Left cardiac atrium (tissue), 4 donors: Measurements from ENCODE around the gene KIAA1755. TPM values are rescaled to one million over a fixed set of nuclear protein-coding genes. Genes with fewer than 3 reads are reported as not detected.
"Not testable (repeated sequence)": the region's sequence is repeated elsewhere in the genome, so short reads cannot be mapped to it uniquely, and the experiment has no call there.

ENCODE experiments used
- ATAC-seq, 2 donors: fragments of 200-7000 bp; cut with Tn5 transposase; one replicate each; pipeline ENCODE4 v1.9.1; 2020; ENCODE audit warnings: mild to moderate bottlenecking in 2 of 2, moderate library complexity in 2 of 2
- DNase-seq: peaks from one replicate; pipeline ENCODE4 v3.0.0-alpha.2; 2020
- intact Hi-C, 2 donors: fragments of 100-400 bp; cut with DNase I; formaldehyde crosslinking; loops; one replicate each; pipeline versions ENCODE4 v1.14.1 to v1.15.1; 2022 to 2023
- total RNA-seq, 2 donors: library from RNA; stranded (reverse); fragmentation: NEBNext Ultra II Directional; extraction: Animal tissue kit (Norgen Biotek cat#: 25700); gene quantifications; one replicate each; pipeline ENCODE4 v1.2.1, GENCODE V29; 2021
- donor health status: DM: no; HTN: yes; CAD: no.
- donor health status: DM: no; HTN: yes; CAD: no; lungs with severe emphysema.
- donor health status: DM: yes; HTN: yes; CAD: no.
- donor health status: Dilated cardiomyopathy.

KIAA1755 gene
- total RNA-seq, 2 donors from 2014 or later = 8.0 to 8.1 TPM

DNA sequence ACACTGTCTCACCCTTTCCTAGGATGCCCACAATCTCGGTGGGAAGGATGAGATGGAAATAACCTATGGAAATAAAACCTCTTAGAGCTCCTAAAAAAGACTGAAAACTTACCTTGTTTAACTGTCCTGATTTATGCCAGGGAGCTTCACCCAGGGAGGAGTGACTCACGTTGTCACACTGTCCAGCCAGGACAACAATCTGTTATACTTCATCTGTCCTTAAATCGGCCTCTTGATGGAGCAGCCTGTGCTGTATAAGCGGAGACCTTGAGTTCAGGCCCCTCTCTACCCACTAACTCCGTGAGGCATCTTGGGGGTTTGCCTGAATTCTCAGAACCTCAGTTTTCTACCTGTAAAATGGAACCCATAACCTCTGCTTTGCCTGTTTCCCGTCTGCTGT lies 9.2 kb upstream of the KIAA1755 start:
- ATAC-seq (no peak), DNase-seq (no peak)
- intact Hi-C loops = no loop called here

DNA sequence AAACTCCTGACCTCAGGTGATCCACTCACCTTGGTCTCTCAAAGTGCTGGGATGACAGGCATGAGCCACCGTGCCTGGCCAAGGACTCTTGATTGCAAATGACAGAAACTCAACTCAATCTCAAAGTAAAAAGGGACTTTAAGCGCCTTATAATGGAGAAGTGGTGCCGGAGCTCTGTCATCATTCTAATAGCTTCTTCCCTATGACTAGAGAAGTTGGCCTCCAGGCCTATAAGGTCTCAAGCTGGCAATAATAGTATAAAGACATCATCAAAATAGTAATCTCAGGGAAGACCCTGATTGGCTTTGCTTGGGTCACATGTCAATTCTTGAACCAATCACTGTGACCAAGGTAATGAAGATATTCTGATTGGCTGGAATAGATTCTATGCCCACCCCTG lies 8.5 kb upstream of the KIAA1755 start:
- ATAC-seq (no peak), DNase-seq (no peak)
- intact Hi-C loops = no loop called here

DNA sequence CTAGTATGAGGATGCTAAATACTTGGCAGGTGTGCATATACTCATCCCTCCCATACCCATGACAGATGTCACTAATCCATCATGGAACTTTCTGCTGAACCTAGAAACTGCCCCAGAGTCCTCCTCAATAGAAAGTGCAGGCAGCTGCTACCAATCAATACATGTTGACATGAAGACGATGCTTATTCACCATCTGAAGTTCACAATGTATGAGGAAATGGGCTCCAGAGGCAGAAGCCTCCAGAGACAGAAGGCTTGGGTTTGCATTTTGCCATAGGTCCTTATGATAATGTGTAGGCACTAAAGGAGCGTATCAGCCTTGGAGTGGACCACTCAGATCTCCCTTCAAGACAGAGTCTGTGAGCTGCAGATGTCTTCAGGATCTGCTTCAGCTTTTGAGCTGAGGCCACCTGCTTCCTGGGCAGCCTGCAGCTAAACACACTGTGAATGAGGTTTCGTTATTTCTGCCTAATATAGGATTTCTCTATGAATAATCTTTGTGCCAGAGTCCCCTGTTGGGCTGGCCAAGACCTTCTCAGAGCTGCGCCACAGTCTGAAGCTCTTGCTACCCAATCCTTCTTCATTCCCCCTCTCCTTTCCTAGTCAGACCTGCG lies 7.5 kb upstream of the KIAA1755 start:
- ATAC-seq = no peak
- DNase-seq = no peak
- intact Hi-C loops = no loop called here

DNA sequence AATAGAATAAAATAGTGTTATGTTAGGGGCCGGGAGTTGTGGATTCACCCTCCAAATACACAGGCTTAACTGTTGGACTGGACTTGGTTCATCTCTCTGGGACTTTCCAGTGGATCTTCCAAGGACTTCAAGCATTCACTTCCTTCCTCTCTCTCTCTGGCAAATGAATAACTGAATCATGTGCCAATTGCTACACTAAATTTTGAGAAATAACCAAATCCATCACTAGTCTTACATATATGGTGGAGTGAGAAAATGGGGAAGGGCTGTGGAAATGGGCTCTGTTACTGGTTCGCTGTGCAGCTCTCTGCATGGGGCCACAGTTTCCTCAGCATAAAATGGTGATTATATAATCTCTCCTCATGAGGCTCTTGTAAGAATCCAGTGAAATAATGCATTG lies 6.8 kb upstream of the KIAA1755 start:
- ATAC-seq = no peak
- DNase-seq = no peak
- intact Hi-C loops = no loop called here

DNA sequence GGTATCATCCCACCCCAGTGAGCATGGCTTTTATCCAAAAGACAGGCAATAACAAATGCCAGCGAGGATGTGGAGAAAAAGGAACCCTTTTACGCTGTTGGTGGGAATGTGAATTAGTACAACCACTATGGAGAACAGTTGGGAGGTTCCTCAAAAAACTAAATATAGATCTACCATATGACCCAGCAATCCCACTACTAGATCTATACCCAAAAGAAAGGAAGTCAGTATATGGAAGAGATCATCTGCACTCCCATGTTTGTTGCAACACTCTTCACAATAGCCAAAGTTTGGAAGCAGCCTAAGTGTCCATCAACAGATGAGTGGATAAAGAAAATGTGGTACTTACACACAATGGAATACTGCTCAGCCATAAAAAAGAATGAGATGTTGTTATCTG lies 5.9 kb upstream of the KIAA1755 start:
- ATAC-seq (no peak), DNase-seq (no peak)
- intact Hi-C loops = no loop called here

DNA sequence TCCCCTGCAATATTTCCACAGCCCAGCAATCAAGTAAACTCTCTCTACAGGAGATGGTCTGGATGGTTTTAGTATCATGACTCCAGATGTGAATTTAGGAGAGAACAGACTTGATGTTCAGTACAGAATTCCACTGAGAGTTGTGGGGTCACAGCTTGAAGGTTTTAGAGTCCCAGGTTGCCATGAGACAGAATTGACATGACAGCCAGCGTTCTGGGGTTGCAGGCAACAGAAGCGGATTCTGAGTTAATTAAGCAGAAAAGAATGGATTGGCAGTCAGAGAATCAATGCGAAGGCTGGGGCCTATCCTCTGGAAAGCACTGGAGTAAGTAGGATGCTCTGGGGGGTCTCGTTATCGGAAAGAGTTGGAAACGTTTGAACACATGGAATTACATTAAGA lies 2.4 kb upstream of the KIAA1755 start:
- no peak for ATAC-seq
- no peak for DNase-seq
- intact Hi-C loops = no loop called here

DNA sequence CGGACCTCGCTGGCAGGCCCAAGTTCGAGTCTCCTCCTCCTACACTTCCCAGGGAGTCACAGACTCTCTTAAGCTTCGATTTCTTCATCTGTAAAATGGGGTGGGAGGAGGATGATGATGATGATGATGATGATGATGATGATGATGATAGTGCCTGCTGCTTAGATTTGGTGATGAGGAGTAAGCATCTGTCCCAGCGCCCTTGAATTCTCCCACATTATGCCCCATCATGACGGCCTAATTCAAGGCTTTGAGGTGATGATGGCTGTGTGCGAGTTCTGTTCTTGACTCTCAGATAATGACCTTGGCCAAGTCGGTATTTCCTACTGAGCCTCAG lies 487 bp upstream of the KIAA1755 start:
- ATAC-seq = no peak
- intact Hi-C loops = no loop called here

DNA sequence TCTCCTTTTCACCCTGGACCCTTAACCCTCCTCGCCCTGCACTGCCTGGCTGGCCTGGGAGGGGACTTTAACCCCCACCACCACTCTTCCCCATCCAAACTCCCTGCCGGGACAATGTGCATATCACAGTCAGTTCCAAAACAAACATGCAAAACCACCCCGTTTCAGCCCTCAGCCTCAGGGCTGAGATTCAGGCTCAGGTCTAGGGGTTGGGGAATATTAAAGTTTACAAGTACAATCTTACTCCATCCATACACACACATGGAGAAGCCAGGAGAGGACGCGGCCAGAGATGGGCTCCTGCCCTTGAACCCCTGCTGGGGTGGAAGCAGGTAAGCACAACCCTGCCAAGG lies 534 bp downstream of the KIAA1755 start:
- DNase-seq (no peak), ATAC-seq (peak; percentile 25 to 29)
- intact Hi-C loops = no loop called here

More for the DNA sequence above, 487 bp upstream of the KIAA1755 start:
- no peak for DNase-seq

DNA sequence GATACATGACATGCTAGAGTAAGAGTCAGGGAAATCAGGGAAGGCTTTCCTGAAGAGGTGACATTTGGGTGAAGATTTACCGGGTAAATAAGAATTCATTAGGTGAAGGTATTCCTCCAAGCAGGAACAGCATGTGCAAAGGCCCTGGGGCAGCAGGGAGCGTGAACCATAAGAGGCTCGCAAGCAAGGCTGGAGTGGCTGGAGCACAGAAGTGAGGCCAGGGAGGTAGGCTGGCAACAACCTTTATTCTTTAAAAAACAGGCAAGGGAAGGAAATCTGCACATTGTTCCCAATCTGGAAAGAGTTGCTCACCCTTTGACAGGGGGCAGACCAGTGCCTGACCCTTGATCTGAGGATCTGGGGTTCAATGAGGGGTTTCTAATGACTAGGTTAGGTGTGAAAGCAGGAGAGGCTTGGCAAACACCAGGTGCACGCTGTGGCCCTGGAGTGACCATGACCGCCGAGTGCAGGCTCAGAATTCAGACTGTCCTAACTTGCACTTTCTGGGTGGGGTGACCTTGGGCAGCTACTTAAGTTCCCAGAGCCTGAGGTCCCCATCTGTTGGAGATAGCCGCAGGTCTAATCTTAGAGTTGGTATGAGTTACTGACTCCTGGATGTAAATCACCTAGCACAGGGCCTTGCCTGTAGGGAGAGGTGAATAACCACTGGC lies 1.9 kb downstream of the KIAA1755 start:
- DNase-seq (no peak), ATAC-seq (no peak)
- intact Hi-C loops = no loop called here

DNA sequence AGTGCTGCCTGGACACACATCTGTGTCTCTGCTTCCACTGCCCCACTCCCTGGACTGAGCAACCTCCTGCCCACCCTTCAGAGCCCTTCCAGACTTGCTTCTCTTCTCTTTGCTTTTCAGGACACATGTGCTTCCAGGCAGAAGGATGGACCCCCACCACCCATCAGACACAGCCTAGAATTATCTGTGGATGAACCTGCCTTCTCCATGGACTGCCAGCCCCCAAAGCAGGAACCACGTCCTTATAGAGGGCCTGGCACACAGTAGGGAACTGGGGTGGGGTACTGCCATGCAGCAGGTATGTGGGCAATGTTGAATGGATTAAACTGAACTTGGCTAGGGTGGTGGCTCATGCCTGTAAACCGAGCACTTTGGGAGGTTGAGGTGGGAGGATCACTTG lies 3.6 kb downstream of the KIAA1755 start:
- DNase-seq = no peak
- intact Hi-C loops = no loop called here
- no peak for ATAC-seq

DNA sequence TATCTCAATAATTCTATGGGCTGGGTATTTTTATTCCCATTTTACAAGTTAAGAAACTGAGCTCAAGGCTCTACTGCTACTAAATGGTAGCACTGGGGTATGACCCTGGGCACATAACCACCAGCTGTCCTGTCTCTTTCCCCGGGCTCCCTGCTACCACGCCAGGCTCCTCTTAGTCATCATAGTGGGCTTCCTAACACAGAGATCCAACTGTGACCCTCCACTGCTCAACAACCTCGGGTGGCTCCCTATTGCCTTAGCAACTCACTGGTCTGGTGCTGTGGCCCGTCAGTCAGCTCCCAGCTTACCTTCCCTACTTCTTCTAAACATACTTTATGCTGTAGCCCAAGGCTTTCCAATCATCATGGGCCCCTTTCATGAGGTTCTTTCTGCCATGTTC lies 4.5 kb downstream of the KIAA1755 start:
- DNase-seq = no peak
- intact Hi-C loops = no loop called here
- ATAC-seq = no peak

DNA sequence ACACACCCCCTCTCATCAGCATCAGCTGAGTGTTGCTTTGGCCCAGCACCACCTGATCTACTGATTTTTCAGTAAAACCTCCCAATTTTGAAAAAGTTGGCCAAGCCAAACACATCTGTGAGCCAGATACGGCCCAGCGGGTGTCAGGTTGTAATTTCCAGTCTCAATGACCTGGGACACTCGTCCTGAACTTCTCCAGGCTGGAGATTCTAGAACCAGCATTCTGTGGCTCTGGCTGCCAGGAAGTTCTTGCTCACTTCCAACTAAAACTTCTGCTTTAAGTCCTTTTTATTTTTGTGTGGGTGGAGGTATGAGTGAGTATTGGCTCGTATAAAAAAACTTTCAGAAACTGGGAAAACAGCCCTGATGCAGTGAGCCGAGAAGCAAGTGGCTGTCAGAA lies 5.1 kb downstream of the KIAA1755 start:
- DNase-seq (peak; percentile 49), ATAC-seq (peak; percentile 20 to 43)
- intact Hi-C loops = no loop called here

DNA sequence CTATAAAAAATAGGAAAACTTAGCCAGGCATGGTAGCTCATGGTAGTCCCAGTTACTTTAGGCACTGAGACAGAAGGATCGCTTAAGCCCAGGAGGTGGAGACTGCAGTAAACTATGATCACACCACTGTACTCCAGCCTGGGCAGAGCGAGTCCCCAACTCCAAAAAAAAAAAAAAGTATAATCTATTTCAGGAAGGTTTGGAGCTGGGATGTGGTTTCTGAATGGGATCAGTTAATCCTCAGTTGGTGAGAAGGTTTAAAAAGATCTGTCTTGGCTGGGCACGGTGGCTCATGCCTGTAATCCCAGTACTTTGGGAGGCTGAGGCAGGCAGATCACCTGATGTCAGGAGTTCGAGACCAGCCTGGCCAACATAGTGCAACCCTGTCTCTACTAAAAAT lies 5.9 kb downstream of the KIAA1755 start:
- ATAC-seq, DNase-seq, intact Hi-C loops: not testable (repeated sequence)

DNA sequence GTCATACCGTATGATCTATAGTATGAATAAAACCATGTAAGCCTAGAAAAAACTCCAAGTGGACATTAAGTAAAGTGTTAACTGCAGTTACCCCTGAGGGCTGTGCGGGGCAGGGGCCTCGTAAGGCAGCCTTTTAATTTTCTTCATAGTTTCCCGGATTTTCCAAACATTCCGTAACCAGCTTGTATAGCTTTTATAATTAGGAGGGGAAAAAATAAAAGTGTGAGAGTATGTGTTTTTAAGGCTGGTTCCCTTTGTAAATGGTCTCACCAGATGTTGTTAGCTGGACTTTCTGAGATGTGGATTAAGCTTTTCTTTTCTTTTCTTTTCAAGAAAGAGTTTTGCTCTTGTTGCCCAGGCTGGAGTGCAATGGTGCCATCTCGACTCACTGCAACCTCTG lies 7.0 kb downstream of the KIAA1755 start:
- DNase-seq (no peak), ATAC-seq (no peak)
- intact Hi-C loops = no loop called here

DNA sequence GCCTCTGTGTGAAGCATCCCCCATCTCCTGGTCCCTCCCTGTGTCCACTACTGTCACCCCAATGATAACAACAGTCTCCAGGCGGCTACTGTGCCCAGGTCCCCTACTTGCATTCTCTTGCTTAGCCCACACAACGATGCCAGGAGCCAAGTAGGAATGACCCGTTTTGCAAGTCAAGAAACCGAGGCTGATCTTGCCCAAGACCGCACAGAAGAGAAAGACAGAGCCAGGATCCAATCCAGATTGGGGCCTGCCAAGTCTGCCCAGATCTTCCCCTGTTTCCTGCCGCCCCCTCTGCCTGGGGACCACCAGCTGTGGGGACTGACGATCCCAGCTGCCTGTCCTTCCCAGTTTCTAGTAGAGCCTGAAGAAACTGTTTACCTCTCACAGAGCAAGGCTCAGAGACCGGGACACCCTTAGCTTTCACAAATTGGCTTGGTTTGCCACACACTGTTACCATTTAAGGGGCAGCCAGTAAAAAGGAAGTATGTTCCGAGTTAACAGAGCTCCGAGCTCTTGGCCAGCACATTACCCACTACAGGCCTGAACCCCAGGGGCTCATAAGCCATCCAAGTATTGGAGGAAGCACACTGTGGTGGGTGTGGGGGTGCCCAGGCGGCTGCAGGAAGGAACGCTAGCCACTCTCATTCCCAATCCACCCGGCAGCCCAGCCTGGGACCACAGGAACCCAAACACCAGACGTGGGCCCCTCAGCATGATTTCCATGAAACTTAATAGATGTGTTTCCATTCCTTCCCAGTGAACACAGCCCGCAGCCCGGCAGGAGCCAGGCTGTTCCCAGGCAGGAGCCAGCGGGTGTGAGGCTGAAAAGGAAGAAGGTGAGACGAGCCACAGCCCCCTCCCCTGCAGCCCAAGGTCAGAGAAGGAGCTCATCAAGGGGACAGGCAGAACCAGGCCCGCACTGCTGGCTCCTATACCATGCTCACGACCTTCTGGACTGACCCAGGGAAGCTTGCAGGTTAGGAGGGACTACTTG lies 7.9 kb downstream of the KIAA1755 start:
- ATAC-seq = peak; percentile 9 to 68

DNA sequence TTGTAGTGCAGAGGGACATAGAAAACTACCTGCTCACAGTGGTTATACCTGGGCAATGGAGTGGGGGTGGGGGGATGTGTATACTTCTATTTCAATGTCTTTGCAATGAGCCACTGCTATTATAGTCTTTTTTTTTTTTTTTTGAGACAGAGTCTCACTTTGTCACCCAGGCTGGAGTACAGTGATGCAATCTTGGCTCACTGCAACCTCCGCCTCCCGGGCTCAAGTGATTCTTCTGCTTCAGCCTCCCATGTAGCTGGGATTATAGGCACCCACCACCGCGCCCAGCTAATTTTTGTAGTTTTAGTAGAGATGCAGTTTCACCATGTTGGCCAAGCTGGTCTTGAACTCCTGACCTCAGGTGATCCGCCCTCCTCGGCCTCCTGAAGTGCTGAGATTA lies 9.1 kb downstream of the KIAA1755 start:
- DNase-seq, ATAC-seq, intact Hi-C loops: not testable (repeated sequence)

More for the DNA sequence above, 7.9 kb downstream of the KIAA1755 start:
- intact Hi-C loops = no loop called here
- no peak for DNase-seq

DNA sequence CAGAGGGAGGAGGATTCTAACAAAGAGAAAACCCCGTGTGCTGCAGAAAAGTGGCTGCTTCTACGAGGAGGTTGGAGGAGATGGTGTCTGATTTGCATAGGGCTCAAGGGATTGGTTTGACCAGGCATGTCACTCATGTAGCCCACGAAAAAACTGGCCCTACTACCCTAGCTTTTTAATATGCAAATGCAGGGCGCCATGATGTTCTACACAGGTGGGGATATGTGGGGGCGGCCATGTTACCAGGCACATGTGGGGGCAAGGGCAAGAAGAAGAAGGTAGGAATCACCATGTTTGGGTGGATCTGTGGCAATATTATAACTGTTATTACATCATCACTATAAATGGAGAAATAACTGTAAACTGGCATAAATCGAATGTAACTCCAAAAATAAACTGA lies 9.9 kb downstream of the KIAA1755 start:
- ATAC-seq (no peak), DNase-seq (no peak)
- intact Hi-C loops = no loop called here

DNA sequence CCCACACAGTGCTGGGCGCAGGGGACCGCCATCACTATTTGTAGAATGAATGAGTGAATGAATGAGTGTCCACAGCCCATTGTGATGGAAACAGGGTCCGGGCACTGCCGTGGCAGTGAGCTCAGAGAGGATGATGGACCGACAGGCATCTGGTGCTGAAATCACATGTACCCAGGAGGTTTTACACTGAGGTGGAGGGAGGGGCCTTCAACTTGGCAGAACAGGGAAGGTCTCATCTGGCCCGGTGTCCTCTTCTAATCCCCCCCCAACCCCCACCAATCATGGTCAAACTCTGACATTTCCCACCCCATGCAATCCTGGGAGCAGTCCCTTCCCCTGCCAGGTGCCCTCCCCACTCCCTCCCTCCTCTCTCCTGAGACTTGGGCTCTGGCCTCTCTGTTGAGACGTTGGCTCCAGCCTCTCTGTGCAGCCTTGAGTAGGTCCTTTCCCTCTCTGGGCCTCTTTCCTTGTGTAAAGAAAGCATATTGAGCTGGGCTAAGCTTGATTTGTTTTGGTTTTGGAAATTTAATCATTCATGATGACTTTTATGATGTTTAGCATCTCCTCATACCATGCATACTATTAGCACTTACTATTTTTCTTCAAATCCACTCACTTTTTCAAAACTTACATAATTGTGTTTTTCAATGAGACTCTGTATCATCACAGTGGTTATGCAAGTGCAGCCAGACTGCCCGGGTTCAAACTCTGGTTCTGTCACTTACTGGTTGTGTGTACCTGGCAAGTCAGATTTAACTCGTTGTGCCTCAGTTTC lies 10.8 kb downstream of the KIAA1755 start:
- ATAC-seq (no peak), DNase-seq (no peak)
- intact Hi-C loops = no loop called here

DNA sequence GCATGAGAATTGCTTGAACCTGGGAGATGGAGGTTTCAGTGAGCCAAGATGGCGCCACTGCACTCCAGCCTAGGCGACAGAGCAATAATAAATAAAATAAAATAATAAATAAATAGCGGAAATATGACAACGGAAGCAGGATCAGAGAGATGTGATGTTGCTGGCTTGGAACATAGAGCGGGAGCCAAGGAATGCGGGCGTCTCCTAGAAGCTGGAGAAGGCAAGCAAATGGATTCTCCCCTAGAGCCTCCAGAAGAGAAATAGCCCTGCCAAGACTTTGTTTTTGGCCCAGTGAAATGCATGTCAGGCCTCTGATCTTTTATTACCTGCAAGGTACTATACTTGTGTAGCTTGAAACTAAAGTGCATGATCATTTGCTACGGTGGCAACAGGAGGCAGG lies 12.4 kb downstream of the KIAA1755 start:
- DNase-seq = no peak
- intact Hi-C loops = no loop called here
- ATAC-seq = no peak

DNA sequence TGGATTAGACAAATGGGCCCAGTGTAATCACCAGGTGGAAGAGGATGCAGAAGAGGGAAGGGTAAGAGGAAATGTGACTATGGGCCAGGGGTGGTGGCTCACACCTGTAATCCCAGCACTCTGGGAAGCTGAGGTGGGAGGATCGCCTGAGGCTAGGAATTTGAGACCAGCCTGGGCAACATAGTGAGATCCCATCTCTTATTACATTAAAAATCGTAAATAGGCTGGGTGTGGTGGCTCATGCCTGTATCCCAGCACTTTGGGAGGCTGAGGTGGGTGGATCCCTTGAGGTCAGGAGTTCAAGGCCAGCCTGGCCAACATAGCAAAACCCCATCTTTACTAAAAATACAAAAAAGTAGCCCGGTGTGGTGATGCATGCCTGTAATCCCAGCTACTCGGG lies 12.8 kb downstream of the KIAA1755 start:
- DNase-seq, intact Hi-C loops, ATAC-seq: not testable (repeated sequence)
